ENCODE measurements around the gene PTTG2.
"Not testable (repeated sequence)": the region's sequence is repeated elsewhere in the genome, so short reads cannot be mapped to it uniquely, and the experiment has no call there.

PTTG2 gene

DNA sequence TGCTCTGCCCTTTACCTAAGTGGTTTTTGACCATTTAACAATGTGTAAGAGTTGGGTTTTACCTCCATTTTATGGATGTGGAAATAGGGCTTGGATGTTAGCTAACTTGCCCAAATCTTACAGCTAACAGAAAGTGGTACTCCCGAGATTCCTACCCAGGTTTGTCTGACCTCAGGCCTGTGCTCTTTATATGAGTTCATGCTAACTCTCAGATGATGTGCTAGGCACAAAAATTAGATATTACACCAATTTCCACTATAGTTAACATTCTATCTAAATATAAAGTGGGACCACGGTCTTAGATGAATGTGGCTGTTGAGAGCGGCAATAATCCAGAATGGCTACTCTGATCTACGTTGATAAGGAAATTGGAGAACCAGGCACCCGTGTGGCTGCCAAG is at the start of gene PTTG2:
TSS of gene PTTG2 (plus strand) at position 301 of the 400 bp plus-strand sequence. CDS start at position 338, 37 bp downstream.
- no peak for DNase-seq

DNA sequence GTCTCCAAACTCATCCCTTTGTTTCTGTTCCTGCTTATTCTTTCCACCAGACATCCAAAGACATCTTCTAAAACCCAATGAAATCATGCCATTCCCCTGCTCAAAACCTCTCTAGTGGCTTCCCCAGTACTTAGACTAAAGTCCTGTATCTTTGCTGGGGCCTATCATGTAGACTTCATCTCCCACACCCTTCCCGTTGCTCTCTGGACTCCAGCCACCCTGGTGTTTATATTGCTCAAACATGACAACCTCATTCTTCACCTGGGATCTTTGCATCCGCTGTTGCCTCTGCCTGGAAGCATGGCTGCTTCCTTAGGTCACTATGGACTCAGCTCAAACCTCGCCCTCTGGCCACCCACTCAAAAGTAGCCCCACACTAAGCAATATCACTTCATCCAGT is 45.7 kb upstream of the PTTG2 start:
- no peak for DNase-seq

DNA sequence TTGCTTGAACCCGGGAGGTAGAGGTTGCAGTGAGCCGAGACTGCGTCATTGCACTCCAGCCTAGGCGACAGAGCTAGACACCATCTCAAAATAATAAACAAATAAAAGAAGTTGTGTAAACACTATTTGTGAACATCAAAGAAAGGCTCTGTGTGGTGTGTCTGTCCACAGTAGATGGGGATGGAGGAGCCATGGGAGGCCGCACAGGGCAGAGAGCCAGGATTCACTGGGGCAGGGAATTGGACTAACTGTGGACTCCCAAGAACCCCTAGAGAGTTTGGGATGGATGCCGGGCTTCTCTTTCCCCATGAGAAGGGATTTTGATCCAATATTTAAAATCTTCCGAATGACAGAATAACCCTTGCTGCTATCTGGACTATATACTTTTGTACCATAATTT is 42.8 kb upstream of the PTTG2 start:
- no peak for DNase-seq

DNA sequence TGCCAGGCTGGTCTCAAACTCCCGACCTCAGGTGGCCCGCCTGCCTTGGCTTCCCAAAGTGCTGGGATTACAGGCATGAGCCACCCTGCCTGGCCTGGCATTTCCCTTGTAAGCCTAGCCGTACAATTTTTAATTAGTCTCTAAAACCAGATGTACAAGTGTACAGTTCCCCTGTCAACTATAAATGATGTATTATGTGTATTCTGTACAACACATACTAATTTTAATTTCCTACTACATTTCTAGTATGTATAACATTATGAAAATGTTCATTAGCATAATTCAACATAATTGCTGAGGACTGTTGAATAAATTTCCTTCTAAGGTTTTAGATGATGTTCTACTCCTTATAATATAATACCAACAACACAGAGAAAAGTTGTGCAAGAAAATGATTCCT is 41.5 kb upstream of the PTTG2 start:
- DNase-seq = no peak

DNA sequence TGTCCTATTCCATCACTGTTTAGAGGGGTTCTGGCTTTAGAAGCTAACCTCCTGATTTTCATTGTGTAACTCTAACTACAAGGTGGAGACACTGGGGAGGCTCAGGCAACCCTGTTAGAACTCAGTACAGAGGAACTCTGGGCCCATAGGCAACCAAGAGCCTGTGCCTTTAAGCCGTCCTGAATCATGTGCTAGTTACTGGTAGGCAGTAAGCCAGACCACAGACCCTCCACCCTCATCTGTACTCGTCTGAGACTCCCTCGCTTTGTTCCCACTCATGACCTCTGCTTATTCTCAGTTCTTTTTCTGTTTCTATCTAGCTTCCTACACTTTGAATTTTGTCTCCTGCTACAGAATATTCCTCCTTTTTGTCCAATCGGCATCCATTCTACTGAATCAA is 37.9 kb upstream of the PTTG2 start:
- no peak for DNase-seq

DNA sequence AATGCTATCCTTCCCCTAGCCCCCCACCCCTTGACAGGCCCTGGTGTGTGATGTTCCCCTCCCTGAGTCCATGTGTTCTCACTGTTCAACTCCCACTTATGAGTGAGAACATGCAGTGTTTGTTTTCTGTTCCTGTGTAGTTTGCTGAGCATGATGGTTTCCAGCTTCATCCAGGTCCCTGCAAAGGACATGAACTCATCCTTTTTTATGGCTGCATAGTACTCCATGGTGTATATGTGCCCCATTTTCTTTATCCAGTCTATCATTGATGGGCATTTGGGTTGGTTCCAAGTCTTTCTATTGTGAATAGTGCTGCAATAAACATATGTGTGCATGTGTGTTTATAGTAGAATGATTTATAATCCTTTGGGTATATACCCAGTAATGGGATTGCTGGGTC is 37.1 kb upstream of the PTTG2 start:
- not testable (repeated sequence) for DNase-seq

DNA sequence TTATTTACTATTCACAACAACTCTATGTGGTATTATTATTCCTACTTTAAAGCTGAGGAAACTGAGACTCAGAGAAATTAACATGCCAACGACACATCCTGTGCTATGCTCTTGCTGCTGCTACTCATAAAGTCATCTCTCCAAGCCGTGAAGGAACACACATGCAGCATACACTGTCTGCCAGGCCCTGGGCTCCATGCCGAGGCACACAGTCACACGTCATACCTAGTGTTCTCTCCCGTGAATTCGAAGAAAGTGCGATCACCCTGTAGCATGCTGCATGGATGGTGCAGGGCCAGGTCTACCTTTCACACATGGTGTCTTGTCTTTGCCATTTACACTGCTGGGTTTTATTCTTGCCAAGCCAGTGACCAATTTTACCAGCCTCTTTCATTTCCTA is 35.3 kb upstream of the PTTG2 start:
- no peak for DNase-seq

DNA sequence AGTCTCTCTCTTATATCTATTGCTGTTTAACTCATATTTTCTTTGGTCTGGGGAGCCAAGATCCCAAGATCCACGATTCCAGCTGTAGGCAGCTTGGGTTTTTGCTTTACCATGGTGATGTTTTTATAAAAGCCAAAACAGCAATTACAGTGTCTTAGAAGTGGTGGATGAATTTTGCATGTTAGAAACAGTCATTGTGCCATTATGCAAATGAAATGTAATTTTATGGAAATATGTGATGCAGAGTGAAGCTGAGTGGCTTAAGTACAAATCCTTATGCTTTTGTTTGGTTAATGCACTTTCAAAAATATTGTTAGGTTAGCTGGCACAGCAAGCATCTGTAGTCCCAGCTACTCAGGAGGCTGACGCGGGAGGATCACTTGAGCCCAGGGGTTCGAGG is 32.8 kb upstream of the PTTG2 start:
- no peak for DNase-seq

DNA sequence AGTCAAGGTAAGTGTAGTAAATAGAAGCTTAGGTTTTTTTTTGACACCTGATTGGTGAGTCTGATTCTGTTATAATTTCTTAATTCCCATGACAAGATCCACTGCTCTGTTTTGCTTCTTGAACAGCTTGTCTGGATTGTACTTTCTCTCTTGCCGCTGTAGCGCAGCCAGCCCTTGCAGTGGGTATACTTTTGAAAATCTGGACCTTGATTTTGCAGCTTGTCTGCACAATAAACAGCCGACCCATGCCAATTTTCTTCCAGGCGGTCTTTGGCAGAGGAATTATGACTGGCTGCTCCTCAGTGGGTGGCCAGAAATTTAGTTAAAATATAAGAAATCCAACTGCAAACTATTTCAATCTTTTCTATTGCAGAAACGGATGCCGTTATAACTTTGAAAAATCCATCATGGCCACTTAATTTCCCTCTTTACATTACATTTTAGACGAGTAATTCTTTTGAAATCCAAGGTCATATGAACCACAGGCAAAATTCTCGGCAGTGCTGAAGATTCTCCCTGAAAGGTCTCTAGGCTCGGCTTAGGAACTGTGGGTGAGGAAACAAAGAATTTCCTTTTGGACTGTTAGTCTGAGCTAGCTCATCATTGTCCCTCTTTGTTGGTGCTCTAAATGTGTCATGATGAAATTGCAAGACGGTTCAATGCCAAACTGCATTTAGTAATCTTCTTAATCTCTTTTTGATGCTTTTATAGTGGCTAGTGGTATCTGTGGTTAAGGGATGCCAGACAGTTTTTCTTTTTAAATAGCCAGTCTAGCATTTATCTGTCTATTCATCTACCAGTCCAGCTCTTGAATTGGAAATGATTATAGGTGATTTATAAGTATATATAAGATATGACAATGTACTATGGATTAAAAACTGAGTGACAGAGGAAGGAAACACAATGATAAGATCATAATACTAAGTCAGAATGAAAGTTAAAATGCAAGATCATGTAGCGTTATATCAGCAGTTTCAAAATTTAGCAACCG is 31.5 kb upstream of the PTTG2 start:
- DNase-seq = no peak

DNA sequence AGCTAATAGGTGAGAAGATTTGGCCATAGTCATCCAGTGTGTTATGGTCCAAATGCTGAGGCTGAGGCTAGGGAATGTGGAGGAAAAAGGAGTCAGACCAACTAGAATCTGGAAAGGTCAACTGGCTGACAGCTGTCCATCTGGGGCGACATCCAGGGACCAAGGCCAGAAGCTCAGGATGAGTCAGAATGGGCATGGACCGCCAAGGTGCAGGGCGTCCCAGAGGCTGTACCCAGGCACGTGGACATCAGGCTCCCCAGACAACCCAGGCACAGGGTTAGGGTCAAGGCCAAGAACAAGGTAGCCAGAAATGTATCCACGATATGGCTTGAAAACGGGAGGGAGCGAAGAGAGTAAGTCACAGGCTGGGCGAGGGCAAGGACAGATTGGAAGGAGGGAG is 26.1 kb upstream of the PTTG2 start:
- DNase-seq = no peak

DNA sequence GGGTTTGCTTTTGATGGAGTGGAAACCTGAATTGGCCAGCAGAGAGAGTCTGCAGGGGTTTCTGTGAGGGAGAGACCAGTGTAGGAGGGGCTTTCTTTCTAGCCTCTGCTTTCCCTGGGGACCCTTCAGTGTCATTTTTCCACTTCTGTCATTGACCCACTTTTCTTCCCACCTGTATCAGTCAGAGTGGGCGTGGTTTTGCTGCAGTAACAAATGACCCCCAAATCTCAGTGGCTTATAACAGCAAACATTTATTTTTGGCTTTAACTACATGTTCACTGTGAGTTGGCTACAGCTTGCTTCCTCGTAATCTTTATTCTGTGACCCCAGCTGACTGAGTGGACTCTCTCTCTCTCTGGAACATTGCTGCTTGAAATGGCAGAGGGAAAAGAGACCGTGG is 25.6 kb upstream of the PTTG2 start:
- DNase-seq = no peak

DNA sequence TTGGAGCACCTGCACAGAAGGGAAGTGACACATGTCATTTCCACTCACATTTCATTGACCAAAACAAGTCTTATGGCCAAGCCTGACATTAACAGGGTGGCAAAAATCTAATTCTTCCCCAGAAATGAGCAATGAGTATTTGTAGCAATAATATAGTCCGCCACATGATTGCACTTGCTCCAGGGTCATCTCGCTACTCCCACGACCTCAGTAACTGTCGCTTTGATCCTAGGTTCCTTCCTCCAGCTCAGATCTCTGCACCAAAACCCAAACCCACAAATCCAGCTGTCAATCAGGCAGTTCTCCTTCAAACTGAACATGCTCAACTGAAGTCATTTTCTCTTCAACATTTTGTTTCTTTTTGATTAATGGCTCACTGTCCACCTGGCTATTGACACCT is 25.2 kb upstream of the PTTG2 start:
- no peak for DNase-seq

DNA sequence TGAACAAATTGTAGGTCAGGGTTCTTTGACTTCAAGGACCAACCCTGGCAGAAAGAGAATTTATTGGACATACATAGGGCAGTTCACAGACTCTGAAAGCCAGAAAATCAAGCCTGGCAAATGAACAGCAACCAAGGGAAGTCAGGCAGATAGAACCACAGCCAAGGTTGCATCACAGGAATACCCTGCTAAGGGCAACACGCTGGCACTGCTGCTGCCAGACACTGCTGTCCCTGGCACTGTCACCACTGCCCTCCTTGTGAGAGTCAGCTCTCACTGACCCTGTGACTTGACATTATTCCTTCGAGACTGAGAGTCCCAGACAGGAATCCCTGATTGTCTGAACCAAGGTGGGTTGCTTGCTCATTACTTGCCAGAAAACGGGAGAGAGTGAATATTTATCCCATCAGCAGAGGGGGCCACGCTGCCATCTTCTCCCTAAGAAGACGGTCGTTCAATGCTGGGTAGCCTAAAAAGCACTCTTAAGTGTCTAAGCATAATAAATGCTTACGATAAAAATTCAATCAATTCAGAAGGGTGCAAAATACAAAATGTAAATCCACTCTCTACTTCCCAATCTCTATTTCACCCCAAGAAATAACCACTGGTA is 23.2 kb upstream of the PTTG2 start:
- no peak for DNase-seq

DNA sequence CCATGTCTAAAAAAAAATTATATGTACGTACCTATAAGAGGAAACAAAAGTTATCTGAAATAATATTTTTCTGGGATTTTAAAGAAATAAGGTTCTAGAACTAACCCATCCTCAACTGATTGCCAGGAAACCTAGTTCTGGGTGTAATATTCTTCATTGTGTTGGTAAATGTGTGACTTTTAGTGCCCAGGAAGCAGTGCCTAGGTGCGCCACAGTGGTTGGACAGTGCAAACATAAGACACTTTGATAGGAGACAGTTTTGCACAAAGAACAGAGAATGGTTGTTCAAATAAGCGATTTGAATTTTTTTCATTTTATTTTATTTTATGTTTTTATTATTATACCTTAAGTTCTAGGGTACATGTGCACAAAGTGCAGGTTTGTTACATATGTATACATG is 22.0 kb upstream of the PTTG2 start:
- DNase-seq = no peak

DNA sequence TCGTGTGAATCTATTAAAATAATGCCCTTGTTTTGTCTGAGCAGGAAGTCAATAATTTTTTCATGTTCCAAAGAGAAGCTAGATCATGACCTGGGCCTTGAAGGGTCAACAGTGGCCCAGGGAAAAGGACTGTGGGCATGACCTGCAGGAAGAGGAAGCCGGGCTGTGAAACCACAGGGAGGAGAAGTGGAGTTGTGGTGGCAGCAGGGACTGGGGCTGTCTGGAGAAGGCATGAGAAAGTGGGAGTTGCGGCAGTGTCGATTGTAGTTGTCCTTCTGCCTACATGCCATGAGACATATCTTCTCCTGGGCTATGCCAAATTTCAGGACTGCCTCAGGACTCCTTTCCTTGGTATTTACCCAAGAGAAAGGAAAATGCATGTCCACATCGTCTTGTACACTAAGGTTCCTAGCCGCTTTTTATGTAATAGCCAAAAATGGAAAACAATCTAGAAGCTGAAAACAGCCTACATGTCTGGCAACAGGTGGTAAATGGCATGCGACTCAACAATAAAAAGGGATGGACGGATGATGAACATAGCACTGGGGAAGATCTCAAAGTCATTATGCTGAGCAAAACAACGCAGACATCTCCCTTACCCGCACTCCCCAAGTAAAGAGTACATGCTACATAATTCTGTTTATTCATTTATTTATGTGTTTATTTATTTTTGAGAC is 13.6 kb upstream of the PTTG2 start:
- no peak for DNase-seq

DNA sequence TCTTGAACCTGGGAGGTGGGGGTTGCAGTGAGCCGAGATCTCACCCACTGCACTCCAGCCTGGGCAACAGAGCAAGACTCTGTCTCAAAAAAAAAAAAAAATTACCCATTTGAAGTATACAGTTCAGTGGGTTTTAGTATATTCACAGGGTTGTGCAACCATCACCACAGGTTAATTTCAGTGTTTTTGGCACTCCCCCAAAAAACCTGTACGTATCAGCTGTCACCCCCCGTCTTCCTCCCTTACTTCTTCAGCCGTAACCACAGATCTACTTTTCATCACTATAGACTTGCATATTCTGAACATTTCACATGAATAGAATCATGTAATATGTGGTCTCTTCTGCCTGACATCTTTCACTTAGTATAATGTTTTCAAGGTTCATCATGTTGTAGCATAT is 11.7 kb upstream of the PTTG2 start:
- DNase-seq = no peak

DNA sequence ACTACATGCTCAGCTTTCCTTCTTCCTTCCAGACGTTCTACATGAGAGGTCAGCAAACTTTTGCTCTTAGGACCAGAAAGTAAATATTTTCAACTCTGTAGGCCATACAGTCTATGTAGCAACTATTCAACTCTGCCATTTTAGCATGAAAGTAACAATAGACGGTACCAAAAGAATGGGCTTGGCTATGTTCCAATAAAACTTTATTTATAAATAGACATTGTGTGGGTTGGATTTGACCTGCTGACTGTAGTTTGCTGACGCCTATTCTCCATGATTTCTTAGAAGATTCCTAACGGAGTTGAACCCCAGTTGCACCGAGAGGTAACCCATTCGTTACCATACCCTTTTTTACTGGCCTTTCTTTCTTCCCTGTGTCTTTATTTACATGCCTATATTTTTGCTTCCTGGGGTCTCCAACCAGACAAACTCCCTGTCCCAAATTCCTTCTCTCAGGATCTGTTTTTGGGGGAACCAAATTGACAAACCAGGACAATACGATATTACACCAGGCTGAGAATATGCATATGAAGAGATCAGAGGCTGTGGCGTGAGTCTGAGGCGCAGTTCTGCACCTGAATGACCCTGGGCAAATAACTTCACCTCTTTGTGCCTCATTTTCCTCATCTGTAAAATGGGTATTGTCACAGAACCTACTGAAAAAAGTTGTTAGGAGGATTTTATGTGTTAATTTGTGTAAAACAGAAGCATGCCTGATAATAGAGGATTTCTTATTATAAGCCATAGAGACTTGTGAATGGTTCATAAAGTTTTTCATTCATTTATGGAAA is 10.4 kb upstream of the PTTG2 start:
- no peak for DNase-seq

DNA sequence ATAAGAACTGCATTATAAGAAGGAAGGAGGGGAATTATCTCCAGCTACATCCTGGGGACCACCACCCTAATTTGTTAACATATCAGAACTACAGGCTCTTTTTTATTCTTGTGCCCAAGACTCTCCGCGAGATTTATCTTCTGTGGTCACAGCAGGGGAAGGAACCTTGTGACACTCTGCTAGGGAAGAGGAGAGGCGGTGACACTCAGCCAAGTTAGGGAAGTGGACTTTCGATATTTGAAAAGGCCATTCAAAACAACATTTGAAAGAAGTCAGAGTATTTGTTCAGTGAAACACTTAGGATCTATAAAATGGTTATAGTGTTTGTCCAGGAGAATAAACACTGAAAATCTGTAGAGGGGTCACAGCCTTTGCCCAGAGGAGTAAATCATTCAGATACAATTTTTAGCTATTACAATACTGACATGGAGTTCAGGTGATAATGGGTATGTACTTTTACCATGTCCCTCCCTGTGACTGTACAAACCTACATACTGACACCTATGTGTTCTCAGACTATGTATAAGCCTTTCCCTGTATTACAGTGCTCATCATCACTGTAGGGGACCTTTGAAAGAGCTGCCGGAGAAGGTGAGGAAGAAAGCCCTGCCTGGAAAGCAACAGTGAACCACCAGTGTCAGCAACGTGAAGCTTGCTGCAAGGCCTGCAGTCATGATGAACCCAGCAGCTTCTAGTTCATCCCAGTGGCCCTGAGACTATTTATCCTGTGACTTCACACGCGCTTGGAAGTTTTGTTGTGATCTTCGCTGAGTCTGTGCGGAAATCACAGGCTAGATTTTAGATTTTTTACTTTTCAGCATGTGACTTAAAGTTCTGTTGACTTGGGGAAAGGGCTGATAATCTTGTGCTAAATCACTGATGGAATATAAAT is 8.5 kb upstream of the PTTG2 start:
- DNase-seq = no peak

DNA sequence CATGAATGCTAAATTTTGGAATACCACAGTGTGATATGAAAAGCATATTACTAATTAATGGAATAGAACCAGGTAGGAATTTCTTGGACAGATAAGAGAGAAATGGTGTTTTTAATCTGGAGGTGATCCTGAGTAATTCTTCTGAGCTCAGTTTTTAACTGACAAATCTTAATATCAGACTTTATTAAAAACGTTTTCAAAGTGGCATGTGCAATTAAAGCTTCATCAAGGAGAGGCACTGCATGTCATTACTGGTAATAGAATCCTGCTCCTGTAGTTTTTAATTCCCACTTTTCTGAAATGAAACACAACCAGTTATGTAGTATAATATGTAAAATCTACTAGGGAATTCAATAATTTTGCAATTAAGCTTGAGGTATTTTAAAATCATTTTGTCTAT is 7.0 kb upstream of the PTTG2 start:
- no peak for DNase-seq

DNA sequence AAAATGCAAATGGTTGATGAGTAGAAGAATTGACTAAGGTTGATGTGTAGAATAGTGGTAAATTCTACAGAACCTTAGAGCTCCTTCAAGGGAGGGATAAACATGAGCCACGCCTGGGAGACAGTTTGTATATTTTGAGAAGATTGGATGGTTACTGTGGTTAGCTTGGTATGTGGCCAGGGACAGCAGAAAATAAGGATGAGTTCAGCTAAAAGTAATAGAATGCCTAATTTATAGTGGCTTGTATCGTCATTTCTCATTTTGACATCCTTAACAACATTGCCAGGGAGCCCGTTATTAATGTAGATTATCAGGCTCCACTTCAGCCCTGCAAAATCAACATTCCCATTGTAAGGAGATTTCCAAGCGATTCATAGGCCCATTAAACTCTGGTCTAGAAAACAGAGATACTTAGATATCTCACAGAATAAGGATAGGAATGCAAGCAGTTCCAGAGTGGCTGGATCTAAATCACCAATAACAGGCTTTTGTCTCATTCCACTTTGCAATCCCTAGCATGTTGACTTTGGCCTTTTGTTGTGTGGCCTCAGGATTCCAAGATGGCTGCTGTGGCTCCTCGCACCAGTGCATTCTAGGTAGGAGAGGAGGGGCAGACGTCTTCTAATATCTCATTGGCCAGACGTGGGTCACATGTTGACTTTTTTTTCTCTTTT is 6.4 kb upstream of the PTTG2 start:
- DNase-seq = no peak

DNA sequence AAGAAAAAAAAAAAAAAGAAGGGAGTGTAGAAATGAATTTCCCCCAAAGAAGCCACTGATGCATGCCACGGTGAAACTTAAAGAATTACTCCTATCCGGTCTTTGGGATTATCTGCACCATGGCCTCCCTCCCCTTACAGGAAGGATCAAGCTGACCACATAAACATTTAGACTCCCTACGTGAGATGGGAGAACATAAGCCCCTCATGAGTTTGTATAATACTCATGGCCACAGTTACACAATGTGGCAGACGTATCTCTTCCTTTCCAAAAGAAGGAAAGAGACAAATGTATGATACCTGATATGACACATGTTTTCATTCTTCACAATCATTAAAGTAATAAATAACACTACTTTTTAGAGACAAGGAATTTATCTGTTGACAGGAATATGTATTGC is 3.3 kb upstream of the PTTG2 start:
- DNase-seq = no peak
